ENCODE measurements around the gene EYS. TPM values are rescaled to one million over a fixed set of nuclear protein-coding genes. Genes with fewer than 3 reads are reported as not detected.
"Not testable (repeated sequence)": the region's sequence is repeated elsewhere in the genome, so short reads cannot be mapped to it uniquely, and the experiment has no call there.

Gene EYS
- total and polyA plus RNA-seq, 4 donors, result 0.08 to 0.63 (median 0.36) TPM

DNA sequence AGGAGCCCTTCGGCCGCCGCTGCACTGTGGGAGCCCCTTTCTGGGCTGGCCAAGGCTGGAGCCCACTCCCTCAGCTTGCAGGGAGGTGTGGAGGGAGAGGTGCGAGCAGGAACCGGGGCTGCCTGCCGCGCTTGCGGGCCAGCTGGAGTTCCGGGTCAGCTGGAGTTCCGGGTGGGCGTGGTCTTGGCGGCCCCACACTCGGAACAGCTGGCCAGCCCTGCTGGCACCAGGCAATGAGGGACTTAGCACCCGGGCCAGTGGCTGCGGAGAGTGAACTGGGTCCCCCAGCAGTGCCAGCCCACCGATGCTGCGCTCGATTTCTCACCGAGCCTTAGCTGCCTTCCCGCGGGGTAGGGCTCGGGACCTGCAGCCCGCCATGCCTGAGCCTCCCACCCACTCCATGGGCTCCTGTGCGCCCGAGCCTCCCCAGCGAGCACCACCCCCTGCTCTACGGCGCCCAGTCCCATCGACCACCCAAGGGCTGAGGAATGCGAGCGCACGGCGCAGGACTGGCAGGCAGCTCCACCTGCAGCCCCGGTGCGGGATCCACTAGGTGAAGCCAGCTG is 79.5 kb downstream of the EYS start:
- not testable (repeated sequence) for H3K36me3 ChIP-seq (ENCODE audit: control insufficient read depth in 4 of 4, insufficient read depth in 3 of 4, low read depth in 1 of 4, low read length in 3 of 4); DNase-seq (ENCODE audit: low spot score); H3K4me1 ChIP-seq (ENCODE audit: control insufficient read depth in 4 of 4, insufficient read depth in 4 of 4, low read length in 3 of 4); H3K9me3 ChIP-seq (ENCODE audit: control insufficient read depth in 4 of 4, low read length in 3 of 4); H3K27me3 ChIP-seq (ENCODE audit: control insufficient read depth in 4 of 4, insufficient read depth in 4 of 4, low read length in 3 of 4); H3K9ac ChIP-seq (ENCODE audit: low read depth in 1 of 2, low read length in 2 of 2); H3K27ac ChIP-seq (ENCODE audit: low read depth in 1 of 2, low read length in 2 of 2); H3K4me3 ChIP-seq (ENCODE audit: low read depth in 1 of 3, low read length in 3 of 3)
- WGBS, result 84% methylated on average over 33 of the region's 35 CpGs

DNA sequence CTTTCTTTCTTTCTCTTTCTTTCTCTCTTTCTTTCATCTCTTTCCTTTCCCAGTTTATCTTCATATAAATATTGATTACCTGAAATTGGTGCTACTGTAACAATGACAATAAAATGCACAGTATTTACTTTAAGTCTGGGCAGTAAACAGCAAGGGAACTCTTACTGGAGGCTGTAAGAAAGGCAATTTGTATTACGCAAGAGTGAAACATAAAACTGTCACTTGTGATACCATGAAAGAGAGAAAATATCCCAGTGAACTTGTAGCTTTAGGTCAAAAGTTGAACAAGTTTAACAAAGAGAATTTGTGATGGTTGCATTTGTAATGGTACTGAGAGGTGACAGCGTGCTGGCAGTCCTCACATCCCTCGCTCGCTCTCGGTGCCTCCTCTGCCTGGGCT is 80.0 kb downstream of the EYS start:
- H3K27me3 ChIP-seq (ENCODE audit: control insufficient read depth in 4 of 4, insufficient read depth in 4 of 4, low read length in 3 of 4), result no peaks in the 10 kb centered on the region
- no peak for DNase-seq (ENCODE audit: low spot score)
- WGBS, result 89% methylated on average over 5 of the region's 5 CpGs
- H3K4me3 ChIP-seq (ENCODE audit: low read depth in 1 of 3, low read length in 3 of 3), result no peak overlapping the region
- no peak overlapping the region for H3K9ac ChIP-seq (ENCODE audit: low read depth in 1 of 2, low read length in 2 of 2)
- no peaks in the 10 kb centered on the region for H3K9me3 ChIP-seq (ENCODE audit: control insufficient read depth in 4 of 4, low read length in 3 of 4)
- H3K27ac ChIP-seq (ENCODE audit: low read depth in 1 of 2, low read length in 2 of 2), result no peak overlapping the region
- H3K4me1 ChIP-seq (ENCODE audit: control insufficient read depth in 4 of 4, insufficient read depth in 4 of 4, low read length in 3 of 4), result no peaks in the 10 kb centered on the region
- TF ChIP-seq JUND (IDR thresholded peaks at IDR 0.05), result no peak
- H3K36me3 ChIP-seq (ENCODE audit: control insufficient read depth in 4 of 4, insufficient read depth in 3 of 4, low read depth in 1 of 4, low read length in 3 of 4), result no peaks in the 10 kb centered on the region

DNA sequence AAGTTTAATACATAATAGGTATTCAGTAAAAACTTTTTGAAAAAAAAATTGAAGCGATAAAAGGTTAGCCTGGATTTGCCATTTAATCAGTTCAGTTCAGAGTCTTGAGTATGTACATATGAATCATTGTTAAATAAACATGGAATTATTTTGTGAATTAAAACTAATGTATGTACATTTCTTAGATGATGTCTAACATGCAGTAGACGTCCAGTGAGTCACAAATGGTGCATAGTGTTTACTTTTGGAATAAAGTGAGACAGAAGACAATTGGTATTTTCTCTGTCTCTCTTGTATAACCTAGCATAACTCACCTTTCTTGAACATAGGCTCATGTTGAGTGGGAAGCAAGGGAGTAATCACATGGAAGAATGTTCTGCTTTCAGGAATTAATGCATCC is 83.5 kb downstream of the EYS start:
- Histone ChIP-seq H3K9ac (ENCODE audit: low read depth in 1 of 2, low read length in 2 of 2) (no peak overlapping the region), H3K27me3 (ENCODE audit: control insufficient read depth in 4 of 4, insufficient read depth in 4 of 4, low read length in 3 of 4) (no peaks in the 10 kb centered on the region), H3K4me1 (ENCODE audit: control insufficient read depth in 4 of 4, insufficient read depth in 4 of 4, low read length in 3 of 4) (no peaks in the 10 kb centered on the region), H3K9me3 (ENCODE audit: control insufficient read depth in 4 of 4, low read length in 3 of 4) (no peaks in the 10 kb centered on the region), H3K4me3 (ENCODE audit: low read depth in 1 of 3, low read length in 3 of 3) (no peak overlapping the region), H3K27ac (ENCODE audit: low read depth in 1 of 2, low read length in 2 of 2) (no peak overlapping the region), H3K36me3 (ENCODE audit: control insufficient read depth in 4 of 4, insufficient read depth in 3 of 4, low read depth in 1 of 4, low read length in 3 of 4) (no peaks in the 10 kb centered on the region)
- DNase-seq (ENCODE audit: low spot score), result no peak
- no peak for TF ChIP-seq HNF4G (IDR thresholded peaks at IDR 0.05)
- WGBS, result 59% methylated on average over 2 of the region's 2 CpGs

DNA sequence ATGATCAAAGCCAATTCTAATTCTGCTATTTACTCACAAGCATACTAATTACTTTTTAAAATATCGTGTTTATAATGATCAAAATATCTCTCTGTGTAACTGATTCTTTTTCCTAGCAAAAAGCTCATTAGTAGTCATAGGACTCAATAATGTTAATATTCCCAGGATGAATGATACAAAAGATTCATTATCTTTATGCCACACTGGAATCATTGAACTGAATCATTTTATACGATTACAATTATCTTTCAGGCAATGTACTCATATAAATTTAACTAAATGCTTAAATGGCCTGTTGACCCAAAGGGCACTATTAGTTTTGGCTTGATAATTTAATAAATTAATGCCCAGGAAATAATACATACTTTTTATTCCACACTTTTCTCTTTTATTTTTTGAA is 96.3 kb downstream of the EYS start:
- H3K27ac ChIP-seq (ENCODE audit: low read depth in 1 of 2, low read length in 2 of 2), result no peak overlapping the region
- no peak for TF ChIP-seq YY1 (IDR thresholded peaks at IDR 0.05)
- no peak for TF ChIP-seq FOXA2 (IDR thresholded peaks at IDR 0.05)
- no peak for TF ChIP-seq SP1 (IDR thresholded peaks at IDR 0.05)
- no peak for TF ChIP-seq HNF4G (IDR thresholded peaks at IDR 0.05)
- TF ChIP-seq, protein P1, sequence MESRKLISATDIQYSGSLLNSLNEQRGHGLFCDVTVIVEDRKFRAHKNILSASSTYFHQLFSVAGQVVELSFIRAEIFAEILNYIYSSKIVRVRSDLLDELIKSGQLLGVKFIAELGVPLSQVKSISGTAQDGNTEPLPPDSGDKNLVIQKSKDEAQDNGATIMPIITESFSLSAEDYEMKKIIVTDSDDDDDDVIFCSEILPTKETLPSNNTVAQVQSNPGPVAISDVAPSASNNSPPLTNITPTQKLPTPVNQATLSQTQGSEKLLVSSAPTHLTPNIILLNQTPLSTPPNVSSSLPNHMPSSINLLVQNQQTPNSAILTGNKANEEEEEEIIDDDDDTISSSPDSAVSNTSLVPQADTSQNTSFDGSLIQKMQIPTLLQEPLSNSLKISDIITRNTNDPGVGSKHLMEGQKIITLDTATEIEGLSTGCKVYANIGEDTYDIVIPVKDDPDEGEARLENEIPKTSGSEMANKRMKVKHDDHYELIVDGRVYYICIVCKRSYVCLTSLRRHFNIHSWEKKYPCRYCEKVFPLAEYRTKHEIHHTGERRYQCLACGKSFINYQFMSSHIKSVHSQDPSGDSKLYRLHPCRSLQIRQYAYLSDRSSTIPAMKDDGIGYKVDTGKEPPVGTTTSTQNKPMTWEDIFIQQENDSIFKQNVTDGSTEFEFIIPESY (IDR thresholded peaks at IDR 0.05), result no peak
- no peak for TF ChIP-seq RAD21 (IDR thresholded peaks at IDR 0.05)
- TF ChIP-seq, protein P2, sequence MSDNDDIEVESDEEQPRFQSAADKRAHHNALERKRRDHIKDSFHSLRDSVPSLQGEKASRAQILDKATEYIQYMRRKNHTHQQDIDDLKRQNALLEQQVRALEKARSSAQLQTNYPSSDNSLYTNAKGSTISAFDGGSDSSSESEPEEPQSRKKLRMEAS (IDR thresholded peaks at IDR 0.05), result no peak
- TF ChIP-seq, protein P3, sequence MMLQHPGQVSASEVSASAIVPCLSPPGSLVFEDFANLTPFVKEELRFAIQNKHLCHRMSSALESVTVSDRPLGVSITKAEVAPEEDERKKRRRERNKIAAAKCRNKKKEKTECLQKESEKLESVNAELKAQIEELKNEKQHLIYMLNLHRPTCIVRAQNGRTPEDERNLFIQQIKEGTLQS (IDR thresholded peaks at IDR 0.05), result no peak
- no peak for TF ChIP-seq JUND (IDR thresholded peaks at IDR 0.05)
- TF ChIP-seq, protein P4, sequence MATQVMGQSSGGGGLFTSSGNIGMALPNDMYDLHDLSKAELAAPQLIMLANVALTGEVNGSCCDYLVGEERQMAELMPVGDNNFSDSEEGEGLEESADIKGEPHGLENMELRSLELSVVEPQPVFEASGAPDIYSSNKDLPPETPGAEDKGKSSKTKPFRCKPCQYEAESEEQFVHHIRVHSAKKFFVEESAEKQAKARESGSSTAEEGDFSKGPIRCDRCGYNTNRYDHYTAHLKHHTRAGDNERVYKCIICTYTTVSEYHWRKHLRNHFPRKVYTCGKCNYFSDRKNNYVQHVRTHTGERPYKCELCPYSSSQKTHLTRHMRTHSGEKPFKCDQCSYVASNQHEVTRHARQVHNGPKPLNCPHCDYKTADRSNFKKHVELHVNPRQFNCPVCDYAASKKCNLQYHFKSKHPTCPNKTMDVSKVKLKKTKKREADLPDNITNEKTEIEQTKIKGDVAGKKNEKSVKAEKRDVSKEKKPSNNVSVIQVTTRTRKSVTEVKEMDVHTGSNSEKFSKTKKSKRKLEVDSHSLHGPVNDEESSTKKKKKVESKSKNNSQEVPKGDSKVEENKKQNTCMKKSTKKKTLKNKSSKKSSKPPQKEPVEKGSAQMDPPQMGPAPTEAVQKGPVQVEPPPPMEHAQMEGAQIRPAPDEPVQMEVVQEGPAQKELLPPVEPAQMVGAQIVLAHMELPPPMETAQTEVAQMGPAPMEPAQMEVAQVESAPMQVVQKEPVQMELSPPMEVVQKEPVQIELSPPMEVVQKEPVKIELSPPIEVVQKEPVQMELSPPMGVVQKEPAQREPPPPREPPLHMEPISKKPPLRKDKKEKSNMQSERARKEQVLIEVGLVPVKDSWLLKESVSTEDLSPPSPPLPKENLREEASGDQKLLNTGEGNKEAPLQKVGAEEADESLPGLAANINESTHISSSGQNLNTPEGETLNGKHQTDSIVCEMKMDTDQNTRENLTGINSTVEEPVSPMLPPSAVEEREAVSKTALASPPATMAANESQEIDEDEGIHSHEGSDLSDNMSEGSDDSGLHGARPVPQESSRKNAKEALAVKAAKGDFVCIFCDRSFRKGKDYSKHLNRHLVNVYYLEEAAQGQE (IDR thresholded peaks at IDR 0.05), result no peak
- no peaks in the 10 kb centered on the region for H3K9me3 ChIP-seq (ENCODE audit: control insufficient read depth in 4 of 4, low read length in 3 of 4)
- no peak overlapping the region for H3K4me3 ChIP-seq (ENCODE audit: low read depth in 1 of 3, low read length in 3 of 3)
- no peaks in the 10 kb centered on the region for H3K4me1 ChIP-seq (ENCODE audit: control insufficient read depth in 4 of 4, insufficient read depth in 4 of 4, low read length in 3 of 4)
- 77% methylated on average over 2 of the region's 2 CpGs for WGBS
- H3K27me3 ChIP-seq (ENCODE audit: control insufficient read depth in 4 of 4, insufficient read depth in 4 of 4, low read length in 3 of 4), result no peaks in the 10 kb centered on the region
- H3K36me3 ChIP-seq (ENCODE audit: control insufficient read depth in 4 of 4, insufficient read depth in 3 of 4, low read depth in 1 of 4, low read length in 3 of 4), result no peaks in the 10 kb centered on the region
- no peak for DNase-seq (ENCODE audit: low spot score)
- H3K9ac ChIP-seq (ENCODE audit: low read depth in 1 of 2, low read length in 2 of 2), result no peak overlapping the region
